ENCODE measurements around the gene PRR35. TPM values are rescaled to one million over a fixed set of nuclear protein-coding genes. Genes with fewer than 3 reads are reported as not detected.
A peak's percentile ranks its signal among the peaks of the same experiment; 100 is the strongest.

The PRR35 gene
- polyA plus RNA-seq, 3 donors, result not detected

- H3K9me3 ChIP-seq (replicated peaks in 1 of 2; ENCODE audit: control insufficient read depth in 1 of 2, insufficient read depth in 1 of 2, low read length in 2 of 2), result no peaks in the 10 kb centered on the region
- H3K36me3 ChIP-seq (replicated peaks in 1 of 2; ENCODE audit: control insufficient read depth in 1 of 2, insufficient read depth in 2 of 2, low read length in 2 of 2), result peaks cover 0 to 9% of the 10 kb centered on the region in 2 donors
- Mint-ChIP-seq H3K27ac (peak overlapping the region in 1 of 7 donors; percentile 53), H3K4me3 (no peak overlapping the region), H3K4me1 (peaks cover 3% of the 10 kb centered on the region), H3K36me3 (peaks cover 0 to 11% of the 10 kb centered on the region in 2 donors), H3K9me3 (no peaks in the 10 kb centered on the region), H3K27me3 (ENCODE audit: low read depth in 3 of 3) (peaks cover 0 to 2% (median 0%) of the 10 kb centered on the region in 3 donors)
- H3K4me1 ChIP-seq (ENCODE audit: control insufficient read depth in 1 of 2, insufficient read depth in 2 of 2, low read length in 2 of 2), result no peaks in the 10 kb centered on the region
- intact Hi-C loops (cut with micrococcal nuclease), result no loop called here
- 90% methylated on average over 9 of the region's 9 CpGs for WGBS (ENCODE audit: insufficient coverage)
- no peak for TF ChIP-seq CTCF (IDR thresholded peaks at IDR 0.05)
- no peaks in the 10 kb centered on the region for H4K20me1 ChIP-seq (ENCODE audit: insufficient read depth, low read length)
- no peaks in the 10 kb centered on the region for H3K27me3 ChIP-seq (ENCODE audit: control insufficient read depth in 2 of 2, insufficient read depth in 2 of 2, low read length in 2 of 2)
- H3K79me2 ChIP-seq (ENCODE audit: insufficient read depth, low read length), result no peaks in the 10 kb centered on the region
- no peak overlapping the region for H3K4me3 ChIP-seq (replicated peaks in 1 of 3; ENCODE audit: low read depth in 2 of 3, low read length in 3 of 3)
- H2AFZ ChIP-seq (ENCODE audit: insufficient read depth, low read depth, low read length, poor library complexity, severe bottlenecking), result no peak overlapping the region
- no peak overlapping the region for H3K9ac ChIP-seq (ENCODE audit: insufficient read depth, low read length, poor library complexity, severe bottlenecking)
- H3K4me2 ChIP-seq (replicated peaks; ENCODE audit: extremely low read depth, low read length, poor library complexity, severe bottlenecking), result no peak overlapping the region
- H3K27ac ChIP-seq (ENCODE audit: low read depth in 1 of 2, low read length in 2 of 2), result no peak overlapping the region
- DNase-seq, result no peak
Measured at GRCh38 chr16:518858-519257, 41.3 kb upstream of the PRR35 start.

GRCh38 chr16:519425-519824 lies 40.8 kb upstream of the PRR35 start:
- Histone ChIP-seq H3K27me3 (ENCODE audit: control insufficient read depth in 2 of 2, insufficient read depth in 2 of 2, low read length in 2 of 2) (no peaks in the 10 kb centered on the region), H3K4me1 (ENCODE audit: control insufficient read depth in 1 of 2, insufficient read depth in 2 of 2, low read length in 2 of 2) (no peaks in the 10 kb centered on the region), H3K9ac (ENCODE audit: insufficient read depth, low read length, poor library complexity, severe bottlenecking) (no peak overlapping the region), H2AFZ (ENCODE audit: insufficient read depth, low read depth, low read length, poor library complexity, severe bottlenecking) (no peak overlapping the region), H3K4me2 (replicated peaks; ENCODE audit: extremely low read depth, low read length, poor library complexity, severe bottlenecking) (no peak overlapping the region), H3K36me3 (replicated peaks in 1 of 2; ENCODE audit: control insufficient read depth in 1 of 2, insufficient read depth in 2 of 2, low read length in 2 of 2) (peaks cover 0 to 9% of the 10 kb centered on the region in 2 donors), H4K20me1 (ENCODE audit: insufficient read depth, low read length) (no peaks in the 10 kb centered on the region), H3K4me3 (replicated peaks in 1 of 3; ENCODE audit: low read depth in 2 of 3, low read length in 3 of 3) (no peak overlapping the region), H3K79me2 (ENCODE audit: insufficient read depth, low read length) (no peaks in the 10 kb centered on the region), H3K9me3 (replicated peaks in 1 of 2; ENCODE audit: control insufficient read depth in 1 of 2, insufficient read depth in 1 of 2, low read length in 2 of 2) (no peaks in the 10 kb centered on the region), H3K27ac (ENCODE audit: low read depth in 1 of 2, low read length in 2 of 2) (no peak overlapping the region)
- peaks cover 0 to 2% (median 0%) of the 10 kb centered on the region in 3 donors for H3K27me3 Mint-ChIP-seq (ENCODE audit: low read depth in 3 of 3)
- WGBS (ENCODE audit: insufficient coverage), result 94% methylated on average over 15 of the region's 19 CpGs
- no peak overlapping the region for H3K4me3 Mint-ChIP-seq
- peak overlapping the region in 2 of 7 donors; percentile 37 to 66 for H3K27ac Mint-ChIP-seq
- intact Hi-C loops (cut with micrococcal nuclease), result no loop called here
- peak in 1 of 3 donors; percentile 4 for DNase-seq
- no peak for TF ChIP-seq CTCF (IDR thresholded peaks at IDR 0.05)
- peaks cover 0 to 11% of the 10 kb centered on the region in 2 donors for H3K36me3 Mint-ChIP-seq
- no peaks in the 10 kb centered on the region for H3K9me3 Mint-ChIP-seq
- peaks cover 3% of the 10 kb centered on the region for H3K4me1 Mint-ChIP-seq
